Activated gamma-delta T cell treated with anti-CD3 and anti-CD28 coated beads, Interleukin-2, amount 50 U/mL, for 16 hours (primary cell): ENCODE results near the gene SPDYE17.
"Not testable (repeated sequence)": the region's sequence is repeated elsewhere in the genome, so short reads cannot be mapped to it uniquely, and the experiment has no call there.

Source experiments
- DNase-seq: peaks from one replicate; pipeline ENCODE4 v3.0.0-alpha.2; 2020; ENCODE audit warnings: low read depth

SPDYE17 gene

GRCh38 chr7:77032261-77032660 is at the start of gene SPDYE17:
SPDYE17 (minus strand) TSS chr7:77032361; CDS start chr7:77030570, 1,791 bp downstream.
- not testable (repeated sequence) for DNase-seq

GRCh38 chr7:77080236-77080635 is 48.1 kb upstream of the SPDYE17 start:
- DNase-seq, result not testable (repeated sequence)

GRCh38 chr7:77079624-77080023 is 47.5 kb upstream of the SPDYE17 start:
- not testable (repeated sequence) for DNase-seq

- not testable (repeated sequence) for DNase-seq
These were observed 47.0 kb upstream of the SPDYE17 start for GRCh38 chr7:77079112-77079511.

GRCh38 chr7:77077060-77077459 is 44.9 kb upstream of the SPDYE17 start:
- DNase-seq, result not testable (repeated sequence)

GRCh38 chr7:77074786-77075396 is 42.7 kb upstream of the SPDYE17 start:
- not testable (repeated sequence) for DNase-seq

GRCh38 chr7:77071108-77071507 is 38.9 kb upstream of the SPDYE17 start:
- not testable (repeated sequence) for DNase-seq

- DNase-seq, result not testable (repeated sequence)
These were observed 33.7 kb upstream of the SPDYE17 start for GRCh38 chr7:77065869-77066268.

GRCh38 chr7:77063732-77064131 is 31.6 kb upstream of the SPDYE17 start:
- not testable (repeated sequence) for DNase-seq

- DNase-seq, result not testable (repeated sequence)
These were observed 30.4 kb upstream of the SPDYE17 start, which contains the start of gene SPDYE18 for GRCh38 chr7:77062557-77062956. SPDYE18 (minus strand) TSS chr7:77062558; CDS start chr7:77060512, 2,046 bp downstream.

- not testable (repeated sequence) for DNase-seq
These were observed 5.8 kb downstream of the SPDYE17 start for GRCh38 chr7:77026349-77026748.

- DNase-seq, result not testable (repeated sequence)
These were observed 22.0 kb downstream of the SPDYE17 start for GRCh38 chr7:77010074-77010680.

GRCh38 chr7:77008000-77008399 is 24.2 kb downstream of the SPDYE17 start:
- not testable (repeated sequence) for DNase-seq

GRCh38 chr7:77006127-77007110 is 25.7 kb downstream of the SPDYE17 start:
- DNase-seq, result not testable (repeated sequence)

- DNase-seq, result not testable (repeated sequence)
These were observed 26.6 kb downstream of the SPDYE17 start for GRCh38 chr7:77005461-77006057.

GRCh38 chr7:77004151-77004550 is 28.0 kb downstream of the SPDYE17 start:
- DNase-seq, result not testable (repeated sequence)

- not testable (repeated sequence) for DNase-seq
These were observed 28.9 kb downstream of the SPDYE17 start for GRCh38 chr7:77003241-77003640.

- not testable (repeated sequence) for DNase-seq
These were observed 29.4 kb downstream of the SPDYE17 start for GRCh38 chr7:77002678-77003233.

GRCh38 chr7:77002104-77002503 is 30.1 kb downstream of the SPDYE17 start:
- DNase-seq, result not testable (repeated sequence)

GRCh38 chr7:76999474-77000107 is 32.6 kb downstream of the SPDYE17 start:
- not testable (repeated sequence) for DNase-seq
